ENCODE results near the gene MPL. TPM values are rescaled to one million over a fixed set of nuclear protein-coding genes. Genes with fewer than 3 reads are reported as not detected.

The MPL gene
- total and polyA plus RNA-seq, 2 experiments from 2014 or later, result not detected

- no peak for DNase-seq
- Histone ChIP-seq H3K36me3 (ENCODE audit: low read depth) (no peaks in the 10 kb centered on the region), H3K9me3 (ENCODE audit: low read depth) (no peaks in the 10 kb centered on the region), H3K79me2 (ENCODE audit: insufficient read depth) (no peaks in the 10 kb centered on the region), H3K4me3 (no peak overlapping the region), H3K27ac (no peak overlapping the region), H3K4me2 (ENCODE audit: unreplicated experiment) (no peak overlapping the region), H4K20me1 (ENCODE audit: insufficient read depth) (no peaks in the 10 kb centered on the region), H3K27me3 (replicated peaks; ENCODE audit: insufficient read depth) (no peaks in the 10 kb centered on the region), H3K4me1 (ENCODE audit: insufficient read depth) (peaks cover 3% of the 10 kb centered on the region), H3F3A (ENCODE audit: insufficient read depth) (no peaks in the 10 kb centered on the region), H2AFZ (no peak overlapping the region), H3K9ac (no peak overlapping the region), H3K9me2 (ENCODE audit: insufficient read depth) (no peaks in the 10 kb centered on the region)
- TF ChIP-seq EZH2 (IDR thresholded peaks at IDR 0.05; ENCODE audit: insufficient read depth, poor library complexity, severe bottlenecking) (no peak), EZH2phosphoT487 (IDR thresholded peaks at IDR 0.05; ENCODE audit: insufficient read depth, low read depth) (no peak)
- WGBS, 2 experiments (ENCODE audit: low coverage in 1 of 2, low lambda C conversion rate in 2 of 2, missing lambda C conversion rate in 2 of 2), result 93 to 100% methylated on average over 1 of the region's 1 CpG
- in situ Hi-C loops (cut with MboI), result no loop called here
Measured at GRCh38 chr1:43324810-43325209, 12.8 kb upstream of the MPL start.

- H3K36me3 ChIP-seq (ENCODE audit: low read depth), result no peaks in the 10 kb centered on the region
- H3K4me1 ChIP-seq (ENCODE audit: insufficient read depth), result peaks cover 9% of the 10 kb centered on the region
- 0 out of 2 replicates have a peak, but pooled peaks cover under 1% of the 10 kb centered on the region for H3F3A ChIP-seq (ENCODE audit: insufficient read depth)
- H3K4me3 ChIP-seq, result no peak overlapping the region
- in situ Hi-C loops (cut with MboI), result no loop called here
- DNase-seq, result no peak
- H3K27ac ChIP-seq, result no peak overlapping the region
- no peak overlapping the region for H3K4me2 ChIP-seq (ENCODE audit: unreplicated experiment)
- H3K9ac ChIP-seq, result no peak overlapping the region
- H3K9me2 ChIP-seq (ENCODE audit: insufficient read depth), result no peaks in the 10 kb centered on the region
- H4K20me1 ChIP-seq (ENCODE audit: insufficient read depth), result no peaks in the 10 kb centered on the region
- no peak overlapping the region for H2AFZ ChIP-seq
- TF ChIP-seq EZH2 (IDR thresholded peaks at IDR 0.05; ENCODE audit: insufficient read depth, poor library complexity, severe bottlenecking), result no peak
- no peak for TF ChIP-seq EZH2phosphoT487 (IDR thresholded peaks at IDR 0.05; ENCODE audit: insufficient read depth, low read depth)
- H3K9me3 ChIP-seq (ENCODE audit: low read depth), result no peaks in the 10 kb centered on the region
- no peaks in the 10 kb centered on the region for H3K27me3 ChIP-seq (replicated peaks; ENCODE audit: insufficient read depth)
- no peaks in the 10 kb centered on the region for H3K79me2 ChIP-seq (ENCODE audit: insufficient read depth)
Measured at GRCh38 chr1:43325381-43325780, 12.2 kb upstream of the MPL start.

- Histone ChIP-seq H3K9ac (no peak overlapping the region), H3K79me2 (ENCODE audit: insufficient read depth) (no peaks in the 10 kb centered on the region), H3K9me3 (ENCODE audit: low read depth) (no peaks in the 10 kb centered on the region), H3K27ac (no peak overlapping the region), H3K4me2 (ENCODE audit: unreplicated experiment) (no peak overlapping the region), H3K9me2 (ENCODE audit: insufficient read depth) (no peaks in the 10 kb centered on the region), H3K4me1 (ENCODE audit: insufficient read depth) (peaks cover 15% of the 10 kb centered on the region), H3F3A (ENCODE audit: insufficient read depth) (peaks cover 4% of the 10 kb centered on the region; the same call in 1 of the 2 replicates), H3K36me3 (ENCODE audit: low read depth) (no peaks in the 10 kb centered on the region), H2AFZ (no peak overlapping the region), H3K27me3 (replicated peaks; ENCODE audit: insufficient read depth) (no peaks in the 10 kb centered on the region), H4K20me1 (ENCODE audit: insufficient read depth) (no peaks in the 10 kb centered on the region), H3K4me3 (no peak overlapping the region)
- peak; percentile 38 for DNase-seq
- 52 to 58% methylated on average over 1 of the region's 1 CpG for WGBS, 2 experiments (ENCODE audit: low coverage in 1 of 2, low lambda C conversion rate in 2 of 2, missing lambda C conversion rate in 2 of 2)
- TF ChIP-seq EZH2phosphoT487 (IDR thresholded peaks at IDR 0.05; ENCODE audit: insufficient read depth, low read depth) (no peak), EZH2 (IDR thresholded peaks at IDR 0.05; ENCODE audit: insufficient read depth, poor library complexity, severe bottlenecking) (no peak)
- in situ Hi-C loops (cut with MboI), result no loop called here
Measured at GRCh38 chr1:43327549-43328292, 9.9 kb upstream of the MPL start.

GRCh38 chr1:43329995-43330751, 7.4 kb upstream of the MPL start:
- Histone ChIP-seq H3K79me2 (ENCODE audit: insufficient read depth) (no peaks in the 10 kb centered on the region), H3K4me2 (ENCODE audit: unreplicated experiment) (peak overlapping the region; percentile 31), H2AFZ (peak overlapping the region; percentile 75), H3K27ac (peak overlapping the region; percentile 10; the same call in 1 of the 2 replicates), H4K20me1 (ENCODE audit: insufficient read depth) (no peaks in the 10 kb centered on the region), H3K27me3 (replicated peaks; ENCODE audit: insufficient read depth) (no peaks in the 10 kb centered on the region), H3K9me2 (ENCODE audit: insufficient read depth) (no peaks in the 10 kb centered on the region), H3F3A (ENCODE audit: insufficient read depth) (peaks cover 4% of the 10 kb centered on the region; the same call in 1 of the 2 replicates), H3K9ac (no peak overlapping the region), H3K9me3 (ENCODE audit: low read depth) (no peaks in the 10 kb centered on the region), H3K4me1 (ENCODE audit: insufficient read depth) (peaks cover 15% of the 10 kb centered on the region), H3K4me3 (no peak overlapping the region), H3K36me3 (ENCODE audit: low read depth) (no peaks in the 10 kb centered on the region)
- 18 to 23% methylated on average over 6 of the region's 6 CpGs for WGBS, 2 experiments (ENCODE audit: low coverage in 1 of 2, low lambda C conversion rate in 2 of 2, missing lambda C conversion rate in 2 of 2)
- DNase-seq, result peak; percentile 86
- in situ Hi-C loops (cut with MboI), result no loop called here
- TF ChIP-seq EZH2 (IDR thresholded peaks at IDR 0.05; ENCODE audit: insufficient read depth, poor library complexity, severe bottlenecking), result no peak
- TF ChIP-seq EZH2phosphoT487 (IDR thresholded peaks at IDR 0.05; ENCODE audit: insufficient read depth, low read depth), result no peak

All from GM23248 (cell line).